Measurements from ENCODE around the gene GRIN3B.
A peak's percentile ranks its signal among the peaks of the same experiment; 100 is the strongest.
"Not testable (repeated sequence)": the region's sequence is repeated elsewhere in the genome, so short reads cannot be mapped to it uniquely, and the experiment has no call there.

GRIN3B gene

DNA sequence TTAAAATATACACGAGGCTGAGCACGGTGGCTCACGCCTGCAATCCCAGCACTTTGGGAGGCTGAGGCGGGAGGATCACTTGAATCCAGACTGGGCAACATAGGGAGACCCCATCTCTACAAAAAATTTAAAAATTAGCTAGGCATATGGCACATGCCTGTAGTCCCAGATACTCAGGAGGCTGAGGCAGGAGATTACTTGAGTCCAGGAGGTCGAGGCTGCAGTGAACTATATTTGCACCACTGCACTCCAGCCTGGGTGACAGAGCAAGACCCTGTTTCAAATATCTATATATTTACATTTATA is 23.6 kb downstream of the GRIN3B start:
- not testable (repeated sequence) for DNase-seq

DNA sequence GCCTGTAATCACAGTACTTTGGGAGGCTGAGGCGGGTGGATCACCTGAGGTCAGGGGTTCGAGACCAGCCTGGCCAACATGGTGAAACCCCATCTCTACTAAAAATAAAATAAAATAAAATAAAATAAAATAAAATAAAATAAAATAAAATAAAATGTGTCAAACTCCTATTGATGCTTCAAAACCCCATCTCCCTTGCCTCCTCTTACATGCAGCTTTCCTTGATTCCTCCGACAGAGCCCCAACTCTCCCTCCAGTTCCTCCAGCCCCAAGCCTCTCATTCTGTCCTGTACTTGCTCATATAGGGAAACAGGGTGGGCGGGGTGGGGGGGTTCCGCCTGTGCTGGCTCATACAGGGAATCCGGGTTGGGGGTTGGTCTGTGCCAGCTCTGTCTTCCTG is 24.9 kb downstream of the GRIN3B start:
- not testable (repeated sequence) for DNase-seq

DNA sequence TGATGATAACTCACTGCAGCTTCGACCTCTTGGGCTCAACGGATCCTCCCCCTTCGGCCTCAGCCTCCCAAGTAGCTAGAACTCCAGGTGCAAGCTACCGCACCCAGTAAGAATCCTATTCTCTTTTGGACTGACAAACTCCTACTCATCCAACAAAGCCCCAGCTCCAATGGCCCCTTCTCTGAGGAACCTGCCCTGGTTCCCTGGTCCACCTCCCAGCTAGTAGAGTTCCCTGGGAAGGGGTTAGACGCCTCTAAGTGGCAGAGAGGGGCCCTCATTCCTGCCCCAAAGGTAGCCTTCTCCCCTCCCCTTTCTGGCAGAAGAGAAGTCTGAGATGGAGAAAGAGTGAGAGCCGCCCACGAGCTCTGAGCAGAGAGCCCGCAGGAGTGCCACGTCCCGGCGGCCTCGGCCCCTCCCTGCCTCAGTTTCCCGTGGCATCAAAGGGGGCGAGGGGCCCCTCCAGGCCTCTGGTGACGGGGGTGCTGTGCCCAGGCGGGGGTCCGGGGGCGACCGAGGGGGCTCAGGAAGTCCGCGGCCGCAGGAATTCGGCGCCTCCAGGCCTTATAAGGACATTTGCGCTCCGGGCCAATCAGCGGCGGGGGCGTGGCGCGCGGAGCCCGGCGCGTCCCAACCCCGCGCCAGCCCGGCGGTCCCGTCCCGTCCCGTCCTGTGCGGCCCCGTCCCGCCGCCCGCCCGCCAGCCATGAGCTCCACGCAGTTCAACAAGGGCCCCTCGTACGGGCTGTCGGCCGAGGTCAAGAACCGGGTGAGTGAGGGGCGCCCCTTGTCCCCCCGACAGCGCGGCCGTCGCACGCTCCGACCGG is 26.0 kb downstream of the GRIN3B start, which contains the start of gene CNN2:
TSS of gene CNN2 (plus strand) at position 649 of the 823 bp plus-strand sequence. CDS start at position 703, 54 bp downstream.
- peak; percentile 53 for DNase-seq

DNA sequence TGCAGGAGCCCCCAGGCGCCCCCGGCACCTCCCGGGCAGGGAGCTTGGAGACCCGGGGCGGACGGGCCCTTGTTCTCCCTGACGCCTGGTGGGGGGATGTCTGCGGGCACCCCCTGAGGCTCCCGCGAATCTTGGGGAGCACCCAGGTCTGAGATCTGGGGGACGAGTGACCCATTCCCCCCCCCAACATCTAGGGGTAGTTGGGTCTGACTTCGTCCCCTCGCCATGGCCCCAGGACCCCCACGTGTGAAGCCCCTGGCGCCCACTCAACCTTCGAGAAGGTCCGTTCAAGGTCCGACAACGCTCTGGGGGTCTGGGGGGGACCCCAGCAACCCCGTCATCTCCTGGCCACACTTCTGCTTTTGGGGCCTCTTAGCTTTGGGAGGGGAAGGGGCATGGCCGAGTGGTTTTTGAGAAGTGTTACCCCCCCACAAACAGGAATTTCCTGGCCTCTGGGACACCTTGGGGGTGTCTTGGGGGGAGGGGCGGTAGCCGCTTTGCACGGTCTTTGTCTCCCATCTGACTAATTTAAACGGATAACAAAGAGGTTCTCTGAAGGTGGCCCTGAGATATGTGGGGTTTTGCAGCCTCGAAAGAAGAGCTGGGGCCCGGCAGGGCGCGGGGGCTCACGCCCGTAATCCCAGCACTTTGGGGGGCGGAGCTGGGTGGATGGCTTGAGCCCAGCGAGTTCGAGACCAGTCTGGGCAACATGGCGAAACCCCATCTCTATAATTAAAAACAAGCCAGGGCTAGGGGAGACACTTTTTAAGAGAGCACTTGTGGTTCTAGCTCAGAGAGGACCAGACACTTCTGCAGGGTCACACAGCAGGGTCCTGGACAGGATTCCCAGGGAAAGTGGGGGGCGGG is 26.8 kb downstream of the GRIN3B start:
- peak; percentile 27 for DNase-seq

DNA sequence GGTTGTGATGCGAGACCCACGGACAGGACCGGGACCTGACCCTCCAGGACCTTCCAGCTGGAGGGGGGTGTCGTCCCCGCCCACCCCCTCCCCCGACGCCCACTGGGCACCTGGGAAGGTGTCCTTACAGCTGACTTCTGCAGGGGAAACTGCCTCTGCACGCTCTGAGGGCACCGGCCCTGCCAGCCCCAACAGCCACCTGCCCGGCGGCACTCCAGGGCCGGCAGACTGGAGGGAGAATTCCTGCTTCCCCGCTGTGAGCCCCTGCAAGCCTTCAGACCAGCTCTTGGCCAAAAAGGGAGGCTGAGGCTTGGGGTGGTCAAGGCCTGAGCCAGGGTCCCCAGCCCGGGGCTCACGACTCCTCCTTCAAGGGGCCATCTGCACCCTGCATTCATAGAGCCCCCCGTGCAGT is 27.4 kb downstream of the GRIN3B start:
- DNase-seq: no peak

DNA sequence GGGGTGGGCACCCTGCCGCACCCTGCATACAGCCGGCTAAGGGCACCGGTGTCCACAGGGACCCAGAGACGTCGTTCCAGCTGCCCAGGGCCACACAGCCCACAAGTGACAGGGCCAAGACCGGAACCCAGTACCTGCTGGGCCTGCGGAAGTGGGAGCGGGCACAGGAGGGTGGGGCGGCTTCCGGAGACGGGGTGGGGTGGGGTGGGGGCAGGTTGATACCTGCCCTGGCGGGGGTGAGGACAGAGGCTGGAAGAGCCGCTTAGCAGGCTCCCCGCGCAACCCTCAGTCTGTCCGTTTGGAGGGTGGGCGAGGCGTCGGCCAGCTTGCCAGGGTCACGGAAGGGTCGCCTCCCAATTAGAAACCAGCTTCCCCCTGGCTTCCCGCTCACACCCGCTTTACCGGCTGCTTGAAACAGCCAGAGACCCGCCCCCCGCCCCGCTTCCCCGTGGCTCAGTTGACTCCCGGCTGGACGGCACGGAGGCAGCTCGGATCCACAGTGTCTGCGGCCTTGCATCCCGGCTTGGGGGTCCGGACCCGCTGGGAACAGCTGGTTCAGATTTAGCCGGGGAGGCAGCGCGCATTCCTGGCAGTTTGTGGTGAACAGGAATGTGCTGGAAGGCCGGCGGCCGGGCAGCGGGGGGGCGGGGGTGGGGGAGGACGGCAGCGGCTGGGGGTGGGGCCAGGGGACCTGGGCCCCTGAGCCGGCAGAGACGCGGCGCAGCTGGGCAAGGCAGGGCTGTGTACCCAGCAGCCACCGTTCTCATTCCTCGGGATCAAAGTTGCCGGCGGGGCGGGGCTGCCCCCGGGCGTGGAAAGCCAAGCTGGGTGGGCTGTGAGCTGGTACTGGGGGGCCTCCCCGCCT is 28.1 kb downstream of the GRIN3B start:
- DNase-seq: peak; percentile 67

DNA sequence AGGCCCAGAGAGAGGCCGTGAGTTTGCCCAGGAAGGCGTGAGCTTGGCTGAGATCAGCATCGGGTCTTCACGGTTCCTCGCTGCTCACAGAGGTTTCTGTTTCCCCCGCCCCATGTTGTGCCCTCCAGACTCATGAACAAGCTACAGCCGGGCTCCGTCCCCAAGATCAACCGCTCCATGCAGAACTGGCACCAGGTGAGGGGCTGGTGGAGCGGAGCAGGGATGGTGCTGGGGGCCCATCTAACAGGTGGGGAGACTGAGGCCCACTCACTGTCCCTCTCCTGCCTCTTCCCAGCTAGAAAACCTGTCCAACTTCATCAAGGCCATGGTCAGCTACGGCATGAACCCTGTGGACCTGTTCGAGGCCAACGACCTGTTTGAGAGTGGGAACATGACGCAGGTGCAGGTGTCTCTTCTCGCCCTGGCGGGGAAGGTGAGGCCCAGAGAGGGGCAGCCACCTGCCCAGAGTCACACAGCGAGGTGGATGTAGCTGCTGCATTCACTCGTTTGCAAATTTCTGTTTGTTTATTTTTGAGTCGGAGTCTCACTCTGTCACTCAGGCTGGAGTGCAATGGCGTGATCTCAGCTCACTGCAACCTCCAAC is 32.1 kb downstream of the GRIN3B start:
- DNase-seq: no peak

DNA sequence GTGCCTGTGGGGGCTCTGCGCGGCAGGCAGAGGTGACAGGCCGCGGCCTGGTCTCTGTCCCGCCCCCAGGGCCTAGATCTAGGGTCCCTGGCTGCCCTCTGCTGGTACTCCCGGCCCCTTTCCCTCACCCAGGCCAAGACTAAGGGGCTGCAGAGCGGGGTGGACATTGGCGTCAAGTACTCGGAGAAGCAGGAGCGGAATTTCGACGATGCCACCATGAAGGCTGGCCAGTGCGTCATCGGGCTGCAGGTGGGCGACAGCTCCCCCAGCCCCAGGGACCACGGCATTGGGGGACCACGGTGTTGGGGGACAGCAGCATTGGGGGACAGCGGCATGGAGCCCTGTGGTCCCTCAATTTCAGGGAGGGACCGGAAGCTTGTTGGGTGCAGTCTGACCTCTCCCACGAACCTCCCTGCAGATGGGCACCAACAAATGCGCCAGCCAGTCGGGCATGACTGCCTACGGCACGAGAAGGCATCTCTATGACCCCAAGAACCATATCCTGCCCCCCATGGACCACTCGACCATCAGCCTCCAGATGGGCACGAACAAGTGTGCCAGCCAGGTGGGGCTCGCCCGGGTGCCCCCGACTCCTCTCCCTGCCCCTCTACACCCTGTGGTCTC is 35.9 kb downstream of the GRIN3B start:
- no peak for DNase-seq

DNA sequence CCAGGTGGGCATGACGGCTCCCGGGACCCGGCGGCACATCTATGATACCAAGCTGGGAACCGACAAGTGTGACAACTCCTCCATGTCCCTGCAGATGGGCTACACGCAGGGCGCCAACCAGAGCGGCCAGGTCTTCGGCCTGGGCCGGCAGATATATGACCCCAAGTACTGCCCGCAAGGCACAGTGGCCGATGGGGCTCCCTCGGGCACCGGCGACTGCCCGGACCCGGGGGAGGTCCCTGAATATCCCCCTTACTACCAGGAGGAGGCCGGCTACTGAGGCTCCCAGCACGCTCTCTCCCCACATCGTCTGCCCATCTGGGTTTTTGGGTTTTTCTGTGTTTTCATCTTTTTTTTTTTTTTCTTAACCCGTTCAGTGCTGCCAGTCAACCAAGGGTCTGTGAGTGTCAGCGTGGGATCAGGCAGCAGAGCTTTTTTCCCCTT is 37.4 kb downstream of the GRIN3B start:
- no peak for DNase-seq

DNA sequence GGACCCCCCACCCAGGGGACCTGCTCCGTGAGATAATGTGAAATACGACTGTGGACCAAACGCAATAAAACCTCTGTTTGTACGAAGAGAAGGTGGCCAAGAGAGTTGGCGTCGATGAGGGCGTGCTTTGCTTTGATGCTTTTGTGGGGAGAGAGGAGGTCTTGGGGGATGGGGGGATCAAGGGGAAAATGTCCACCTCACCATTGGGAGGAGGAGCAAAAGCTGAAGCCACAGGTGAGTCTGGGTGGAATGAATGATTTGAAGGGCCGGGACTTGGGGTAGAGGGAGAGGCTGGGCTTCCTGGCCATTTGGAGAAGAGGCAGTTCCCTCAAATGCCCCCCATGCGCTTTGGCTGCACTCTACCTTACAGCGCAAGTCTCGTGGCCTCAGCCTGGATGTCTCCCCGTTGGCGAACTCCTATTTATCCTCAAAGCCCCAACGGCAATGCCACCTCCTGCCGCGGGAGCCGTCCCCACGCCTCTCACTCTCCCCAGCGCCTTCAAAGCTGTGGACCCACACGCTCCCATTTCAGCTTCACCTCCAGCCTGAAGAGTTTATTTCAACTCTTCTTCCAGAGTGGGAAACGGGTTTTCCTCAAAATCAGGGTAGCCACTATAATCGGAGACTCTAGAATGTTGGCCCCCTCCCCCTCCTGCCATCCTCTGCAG is 38.9 kb downstream of the GRIN3B start:
- no peak for DNase-seq

DNA sequence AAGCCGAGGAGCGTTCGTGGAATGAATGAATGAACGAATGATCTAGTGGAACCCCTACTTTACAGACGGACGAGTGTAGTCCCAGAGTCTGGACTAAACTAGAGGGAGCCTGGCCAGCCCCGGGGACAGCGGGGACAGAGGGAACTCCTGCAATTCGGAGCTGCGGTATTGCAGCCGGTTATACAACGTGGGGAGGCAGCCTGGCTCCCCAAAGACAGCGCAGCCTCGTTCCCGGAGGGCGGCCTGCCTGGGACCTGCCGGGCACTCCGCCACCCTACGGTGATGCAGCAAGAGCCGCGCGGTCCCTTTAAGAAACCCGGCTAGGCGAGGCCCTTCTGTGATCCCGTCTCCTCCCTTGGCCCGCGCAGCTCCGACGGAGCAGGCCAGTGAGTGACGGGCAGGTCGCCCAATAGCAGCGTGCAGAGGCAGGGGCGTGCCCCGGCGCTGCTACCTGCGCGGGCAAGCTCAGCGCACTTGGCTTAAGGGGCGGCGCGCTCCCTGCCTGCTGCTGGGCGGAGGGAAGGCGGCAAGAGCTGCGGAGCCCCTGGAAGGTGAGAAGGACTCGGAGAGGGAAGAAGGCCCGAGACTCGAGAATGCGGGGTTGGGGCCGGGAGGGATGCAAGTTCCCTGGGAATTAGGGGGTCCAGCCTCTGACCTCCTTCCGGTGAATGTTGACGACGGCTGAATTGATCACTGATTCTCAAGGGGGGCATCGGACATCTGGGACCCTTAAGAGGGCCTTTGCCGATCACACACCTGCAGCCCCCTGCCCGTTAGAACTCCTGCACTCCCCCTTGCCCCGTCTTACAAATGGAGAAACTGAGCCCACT is 39.6 kb downstream of the GRIN3B start, which contains the start of gene ABCA7:
TSS of gene ABCA7 (plus strand) at position 462 of the 830 bp plus-strand sequence. CDS start 1,255 bp downstream, outside the sequence.
- peak; percentile 99 for DNase-seq

DNA sequence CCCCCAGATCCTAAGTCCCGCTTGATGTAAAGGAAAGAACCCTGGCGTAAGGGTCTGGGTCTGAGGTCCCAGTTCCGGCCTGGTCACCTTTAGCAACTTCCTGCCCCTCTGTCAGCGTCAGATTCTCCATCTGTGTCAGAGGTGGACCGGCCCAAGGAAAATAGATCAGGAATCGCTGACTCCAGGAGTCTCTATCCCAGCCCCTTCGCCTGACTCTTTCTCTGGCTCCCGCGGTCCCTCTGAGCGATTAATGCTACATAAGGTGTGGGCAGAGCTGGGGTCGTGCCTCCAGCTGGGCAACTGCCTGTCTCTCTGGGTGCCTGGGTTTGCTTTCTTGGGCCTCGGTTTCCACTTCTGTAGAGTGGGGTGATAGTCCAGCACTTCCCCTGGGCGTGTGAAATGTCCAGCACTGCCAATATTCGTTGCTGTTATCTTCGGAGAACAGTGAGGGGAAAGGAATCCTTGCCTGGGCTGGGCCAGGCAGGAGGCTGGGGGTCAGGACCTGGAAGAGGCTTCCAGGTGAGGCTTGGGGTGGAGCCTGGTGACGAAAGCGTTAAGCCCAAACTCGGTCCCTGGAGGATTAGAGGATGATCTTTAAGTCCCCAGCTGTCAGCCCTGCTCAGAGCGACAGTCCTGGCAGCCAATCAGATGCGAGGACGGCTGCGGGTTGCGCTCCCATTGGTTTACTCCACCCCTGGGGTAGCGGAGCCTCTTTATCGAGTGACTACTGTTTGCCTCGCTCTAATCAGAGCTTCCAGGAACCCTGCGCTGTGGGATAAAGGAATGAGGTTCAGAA is 40.5 kb downstream of the GRIN3B start:
- DNase-seq: peak; percentile 86

DNA sequence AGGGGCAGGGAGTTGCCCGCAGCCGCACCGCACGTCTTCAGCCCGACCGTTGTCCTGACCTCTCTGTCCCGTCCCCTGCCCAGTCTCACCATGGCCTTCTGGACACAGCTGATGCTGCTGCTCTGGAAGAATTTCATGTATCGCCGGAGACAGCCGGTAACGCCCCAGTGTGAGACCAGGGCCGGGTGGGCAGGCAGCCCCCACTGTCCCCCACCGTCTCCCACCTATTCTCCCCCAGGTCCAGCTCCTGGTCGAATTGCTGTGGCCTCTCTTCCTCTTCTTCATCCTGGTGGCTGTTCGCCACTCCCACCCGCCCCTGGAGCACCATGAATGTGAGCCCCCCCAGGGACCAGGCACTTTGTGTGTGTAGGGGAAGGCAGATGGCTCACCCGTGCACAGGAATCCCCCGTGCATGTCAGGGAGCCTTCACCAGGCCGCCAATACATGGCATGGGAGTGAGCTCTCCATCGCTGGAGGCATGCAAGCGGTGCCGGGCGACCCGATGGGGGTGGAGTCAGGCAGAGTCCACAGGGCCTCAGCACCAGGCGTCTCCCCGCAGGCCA is 41.1 kb downstream of the GRIN3B start:
- no peak for DNase-seq

DNA sequence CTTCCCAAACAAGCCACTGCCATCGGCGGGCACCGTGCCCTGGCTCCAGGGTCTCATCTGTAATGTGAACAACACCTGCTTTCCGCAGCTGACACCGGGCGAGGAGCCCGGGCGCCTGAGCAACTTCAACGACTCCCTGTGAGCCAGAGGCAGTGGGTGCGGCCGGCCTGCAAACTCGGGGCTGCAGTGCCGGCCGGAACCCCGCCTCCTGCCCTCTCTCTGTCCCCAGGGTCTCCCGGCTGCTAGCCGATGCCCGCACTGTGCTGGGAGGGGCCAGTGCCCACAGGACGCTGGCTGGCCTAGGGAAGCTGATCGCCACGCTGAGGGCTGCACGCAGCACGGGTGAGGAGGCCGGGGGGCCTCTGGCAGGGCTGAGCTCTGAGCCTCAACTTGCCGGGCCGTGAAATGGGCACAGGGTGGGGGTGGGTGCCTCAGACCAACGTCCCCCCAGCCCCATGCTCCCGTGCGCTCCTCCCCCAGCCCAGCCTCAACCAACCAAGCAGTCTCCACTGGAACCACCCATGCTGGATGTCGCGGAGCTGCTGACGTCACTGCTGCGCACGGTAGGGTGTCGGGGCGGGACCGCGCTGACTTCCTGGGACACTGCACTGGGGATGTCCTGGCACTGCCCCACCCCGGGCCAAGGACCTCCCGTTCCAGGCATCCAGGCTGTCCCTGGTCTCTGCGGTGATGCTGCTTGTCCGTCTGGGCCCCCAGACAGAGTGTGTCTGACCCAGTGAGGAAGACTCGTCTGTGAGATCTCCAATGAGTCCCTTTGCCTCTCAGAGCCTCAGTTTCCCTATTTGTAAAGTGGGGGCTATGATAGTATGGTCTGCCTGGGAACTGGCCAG is 41.8 kb downstream of the GRIN3B start:
- no peak for DNase-seq

DNA sequence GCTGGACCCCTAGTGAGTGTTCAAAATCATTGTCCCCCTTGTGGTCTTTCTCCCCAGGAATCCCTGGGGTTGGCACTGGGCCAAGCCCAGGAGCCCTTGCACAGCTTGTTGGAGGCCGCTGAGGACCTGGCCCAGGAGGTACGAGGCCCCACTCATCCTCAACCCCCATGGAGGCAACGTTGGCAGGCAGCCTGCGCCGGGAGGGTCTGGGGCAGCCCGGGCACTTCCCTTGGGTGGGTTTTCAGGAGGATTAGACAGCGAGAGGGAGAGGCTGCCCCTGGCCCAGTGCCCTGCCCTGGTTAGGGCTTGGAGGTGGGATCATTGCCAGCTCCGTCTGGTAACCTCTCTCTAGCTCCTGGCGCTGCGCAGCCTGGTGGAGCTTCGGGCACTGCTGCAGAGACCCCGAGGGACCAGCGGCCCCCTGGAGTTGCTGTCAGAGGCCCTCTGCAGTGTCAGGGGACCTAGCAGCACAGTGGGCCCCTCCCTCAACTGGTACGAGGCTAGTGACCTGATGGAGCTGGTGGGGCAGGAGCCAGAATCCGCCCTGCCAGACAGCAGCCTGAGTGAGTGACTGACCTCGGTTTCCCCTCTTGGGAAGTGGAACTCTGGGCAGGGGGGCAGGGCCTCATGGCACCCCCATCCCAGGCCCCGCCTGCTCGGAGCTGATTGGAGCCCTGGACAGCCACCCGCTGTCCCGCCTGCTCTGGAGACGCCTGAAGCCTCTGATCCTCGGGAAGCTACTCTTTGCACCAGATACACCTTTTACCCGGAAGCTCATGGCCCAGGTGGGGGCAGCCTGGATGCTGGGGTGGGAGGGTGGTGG is 42.7 kb downstream of the GRIN3B start:
- DNase-seq: no peak

DNA sequence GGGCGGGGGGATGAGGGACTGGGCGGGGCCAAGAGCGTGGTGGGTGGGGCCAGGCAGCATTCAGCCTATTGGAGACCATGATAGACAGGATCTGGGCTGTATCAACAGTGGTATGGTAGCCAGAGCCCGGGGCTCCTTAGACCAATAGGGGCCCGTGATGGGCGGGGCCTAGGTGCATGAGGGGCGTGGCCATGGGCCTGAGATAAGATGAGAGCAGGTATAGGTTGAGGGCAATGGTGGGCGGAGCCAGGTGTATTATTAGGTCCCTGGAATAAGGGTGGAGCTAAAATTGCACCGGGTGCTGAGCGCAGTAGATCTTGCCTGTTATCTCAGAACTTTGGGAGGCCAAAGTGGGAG is 45.0 kb downstream of the GRIN3B start:
- DNase-seq: no peak

DNA sequence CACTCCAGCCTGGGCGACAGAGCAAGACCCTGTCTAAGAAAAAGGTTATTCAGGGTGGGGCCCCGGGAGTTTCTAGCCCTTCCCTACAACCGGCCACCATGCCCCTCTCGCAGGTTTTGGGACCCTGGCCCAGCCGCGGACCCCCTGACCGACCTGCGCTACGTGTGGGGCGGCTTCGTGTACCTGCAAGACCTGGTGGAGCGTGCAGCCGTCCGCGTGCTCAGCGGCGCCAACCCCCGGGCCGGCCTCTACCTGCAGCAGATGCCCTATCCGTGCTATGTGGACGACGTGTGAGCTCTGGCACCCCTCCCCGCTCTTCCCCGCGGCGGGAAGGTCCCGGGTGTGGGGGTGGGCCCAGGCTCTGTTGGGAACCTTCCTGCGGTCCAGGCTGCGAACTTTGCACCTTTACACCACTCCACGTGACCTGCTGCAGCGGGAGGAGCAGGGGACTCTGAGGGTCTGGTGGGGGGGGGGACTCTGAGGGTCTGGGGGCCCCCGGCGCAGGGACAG is 46.0 kb downstream of the GRIN3B start:
- no peak for DNase-seq

Data from activated effector memory CD4-positive, alpha-beta T cell treated with Interleukin-2 at 50 U/mL for 16 hours (primary cell).